ENCODE measurements around the gene ARG2.
"Not testable (repeated sequence)": the region's sequence is repeated elsewhere in the genome, so short reads cannot be mapped to it uniquely, and the experiment has no call there.

The ARG2 gene

GRCh38 chr14:67589204-67589770, 30.4 kb upstream of the ARG2 start:
- DNase-seq, result no peak

GRCh38 chr14:67593650-67594049, 26.1 kb upstream of the ARG2 start:
- DNase-seq, result not testable (repeated sequence)

GRCh38 chr14:67595392-67595791, 24.3 kb upstream of the ARG2 start:
- DNase-seq, result no peak

GRCh38 chr14:67599698-67600561, 19.8 kb upstream of the ARG2 start, which contains the start of gene PIGH:
PIGH (minus strand) TSS chr14:67600268; CDS start chr14:67600203, 65 bp downstream.
- peak; percentile 87 for DNase-seq

GRCh38 chr14:67600562-67600974, 19.2 kb upstream of the ARG2 start:
- DNase-seq, result not testable (repeated sequence)

GRCh38 chr14:67602076-67602475, 17.6 kb upstream of the ARG2 start:
- DNase-seq, result no peak

- no peak for DNase-seq
Measured at GRCh38 chr14:67602995-67603545, 16.6 kb upstream of the ARG2 start.

GRCh38 chr14:67607646-67608045, 12.1 kb upstream of the ARG2 start:
- no peak for DNase-seq

GRCh38 chr14:67609642-67610310, 9.9 kb upstream of the ARG2 start:
- no peak for DNase-seq

- DNase-seq, result no peak
Measured at GRCh38 chr14:67610491-67610890, 9.2 kb upstream of the ARG2 start.

GRCh38 chr14:67618617-67619063, 1.1 kb upstream of the ARG2 start:
- DNase-seq, result peak; percentile 38

GRCh38 chr14:67620217-67620785, 581 bp downstream of the ARG2 start:
- DNase-seq, result peak; percentile 56

- peak; percentile 48 for DNase-seq
Measured at GRCh38 chr14:67622675-67623074, 3.0 kb downstream of the ARG2 start.

- no peak for DNase-seq
Measured at GRCh38 chr14:67623114-67623513, 3.4 kb downstream of the ARG2 start.

- not testable (repeated sequence) for DNase-seq
Measured at GRCh38 chr14:67626131-67626530, 6.4 kb downstream of the ARG2 start.

GRCh38 chr14:67627519-67627918, 7.8 kb downstream of the ARG2 start:
- DNase-seq, result no peak

- no peak for DNase-seq
Measured at GRCh38 chr14:67630186-67630585, 10.5 kb downstream of the ARG2 start.

- no peak for DNase-seq
Measured at GRCh38 chr14:67630938-67631337, 11.2 kb downstream of the ARG2 start.

- no peak for DNase-seq
Measured at GRCh38 chr14:67633451-67634147, 13.9 kb downstream of the ARG2 start.

GRCh38 chr14:67636361-67636919, 16.7 kb downstream of the ARG2 start:
- no peak for DNase-seq

- DNase-seq, result no peak
Measured at GRCh38 chr14:67638642-67639041, 18.9 kb downstream of the ARG2 start.

- no peak for DNase-seq
Measured at GRCh38 chr14:67641480-67641879, 21.8 kb downstream of the ARG2 start.

Measured in NCI-H2227 treated with DMSO at 0.1 percent for 48 hours (cell line).